Thoracic aorta (tissue), 2 donors: ENCODE data around the gene PTPRE. TPM values are rescaled to one million over a fixed set of nuclear protein-coding genes. Genes with fewer than 3 reads are reported as not detected.
A peak's percentile ranks its signal among the peaks of the same experiment; 100 is the strongest.

Experiments
- ATAC-seq: fragments of 150-250 bp; one replicate; pipeline ENCODE4 v1.8.0; 2017; ENCODE audit warnings: low read depth; ENCODE audit not compliant: insufficient number of reproducible peaks, low FRiP score
- DNase-seq: peaks from one replicate; pipeline ENCODE4 v3.0.0-alpha.2; 2020; ENCODE audit warnings: low spot score
- H3K27ac ChIP-seq, 2 donors: fragments of 200-600 bp; sonication (generic); 1 replicate in 1 of 2; 2 replicates in 1 of 2; pipeline ENCODE4 v1.5.1; 2016; ENCODE audit warnings: mild to moderate bottlenecking in 2 of 2, moderate library complexity in 2 of 2
- H3K27me3 ChIP-seq: fragments of 200-600 bp; sonication (generic); replicated peaks from 2 replicates; pipeline ENCODE4 v1.6.0; 2016; ENCODE audit warnings: mild to moderate bottlenecking; ENCODE audit not compliant: insufficient read depth
- H3K36me3 ChIP-seq: fragments of 200-600 bp; sonication (generic); one replicate; pipeline ENCODE4 v1.5.1; 2016
- H3K4me1 ChIP-seq, 2 donors: fragments of 200-600 bp; sonication (generic); 1 replicate in 1 of 2; 2 replicates in 1 of 2; pipeline versions ENCODE4 v1.5.1 to v1.6.0; 2016; ENCODE audit warnings: low read depth in 2 of 2, mild to moderate bottlenecking in 1 of 2; ENCODE audit not compliant: control insufficient read depth in 1 of 2
- H3K4me3 ChIP-seq: fragments of 200-600 bp; sonication (generic); 2 replicates; pipeline ENCODE4 v1.5.1; 2016; ENCODE audit warnings: mild to moderate bottlenecking
- H3K9me3 ChIP-seq: fragments of 200-600 bp; sonication (generic); 2 replicates; pipeline ENCODE4 v1.5.1; 2016
- total RNA-seq, 2 donors: library from RNA; depleted of rRNA; stranded (reverse); fragments of >200 nt; gene quantifications; one replicate each; pipeline versions ENCODE4 v1.1.0 to v1.2.3, GENCODE V29; 2016
- TF ChIP-seq, protein P1 (sequence below): fragments of 200-600 bp; sonication (generic); IDR thresholded peaks from one replicate; pipeline ENCODE4 v1.5.1; 2019; ENCODE audit warnings: antibody characterized with exemption

The PTPRE gene
- total RNA-seq, 2 donors from 2014 or later, result 41.9 to 45.1 TPM

GRCh38 chr10:128047351-128047750, 140.4 kb downstream of the PTPRE start:
- Histone ChIP-seq H3K36me3 (no peaks in the 10 kb centered on the region), H3K4me1 (peaks cover 7 to 34% of the 10 kb centered on the region in 2 donors), H3K4me3 (peak overlapping the region; percentile 58), H3K27me3 (no peaks in the 10 kb centered on the region), H3K27ac (peak overlapping the region; percentile 66 to 82), H3K9me3 (no peaks in the 10 kb centered on the region)
- TF ChIP-seq, protein P1, sequence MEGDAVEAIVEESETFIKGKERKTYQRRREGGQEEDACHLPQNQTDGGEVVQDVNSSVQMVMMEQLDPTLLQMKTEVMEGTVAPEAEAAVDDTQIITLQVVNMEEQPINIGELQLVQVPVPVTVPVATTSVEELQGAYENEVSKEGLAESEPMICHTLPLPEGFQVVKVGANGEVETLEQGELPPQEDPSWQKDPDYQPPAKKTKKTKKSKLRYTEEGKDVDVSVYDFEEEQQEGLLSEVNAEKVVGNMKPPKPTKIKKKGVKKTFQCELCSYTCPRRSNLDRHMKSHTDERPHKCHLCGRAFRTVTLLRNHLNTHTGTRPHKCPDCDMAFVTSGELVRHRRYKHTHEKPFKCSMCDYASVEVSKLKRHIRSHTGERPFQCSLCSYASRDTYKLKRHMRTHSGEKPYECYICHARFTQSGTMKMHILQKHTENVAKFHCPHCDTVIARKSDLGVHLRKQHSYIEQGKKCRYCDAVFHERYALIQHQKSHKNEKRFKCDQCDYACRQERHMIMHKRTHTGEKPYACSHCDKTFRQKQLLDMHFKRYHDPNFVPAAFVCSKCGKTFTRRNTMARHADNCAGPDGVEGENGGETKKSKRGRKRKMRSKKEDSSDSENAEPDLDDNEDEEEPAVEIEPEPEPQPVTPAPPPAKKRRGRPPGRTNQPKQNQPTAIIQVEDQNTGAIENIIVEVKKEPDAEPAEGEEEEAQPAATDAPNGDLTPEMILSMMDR, result no peak
- ATAC-seq (no peak), DNase-seq (no peak)

- peaks cover 7 to 34% of the 10 kb centered on the region in 2 donors for H3K4me1 ChIP-seq
- H3K4me3 ChIP-seq, result peak overlapping the region; percentile 58
- no peak for DNase-seq
These were observed 141.3 kb downstream of the PTPRE start for GRCh38 chr10:128047991-128048818.

DNA sequence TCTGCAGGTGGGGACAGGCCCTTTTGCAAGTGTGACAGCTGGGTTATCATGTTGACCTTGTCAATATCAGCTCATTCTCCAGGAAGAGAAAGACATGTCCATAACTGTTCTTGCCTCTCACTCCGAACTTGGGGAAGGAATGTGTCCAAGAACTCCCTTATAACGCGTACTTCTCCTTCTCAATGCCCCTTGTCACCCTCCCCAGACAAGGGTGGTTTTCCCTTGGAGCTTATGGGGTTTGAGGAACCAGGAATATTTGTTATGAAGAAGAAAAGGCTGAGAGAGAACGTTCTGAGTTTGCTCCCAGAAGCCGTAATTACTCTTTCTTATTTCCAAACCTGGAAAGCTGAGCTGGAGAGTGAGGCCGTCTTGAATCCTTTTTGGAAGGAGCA, 141.9 kb downstream of the PTPRE start:
- Histone ChIP-seq H3K36me3 (no peaks in the 10 kb centered on the region), H3K27me3 (no peaks in the 10 kb centered on the region), H3K4me1 (peaks cover 7 to 30% of the 10 kb centered on the region in 2 donors), H3K4me3 (peak overlapping the region; percentile 58), H3K27ac (peak overlapping the region; percentile 66 to 82), H3K9me3 (no peaks in the 10 kb centered on the region)
- TF ChIP-seq, protein P1, result no peak
- DNase-seq (no peak), ATAC-seq (no peak)

More at GRCh38 chr10:128047991-128048818, 141.3 kb downstream of the PTPRE start:
- no peak for ATAC-seq
- TF ChIP-seq, protein P1, result no peak
- Histone ChIP-seq H3K27ac (peak overlapping the region; percentile 66 to 82), H3K36me3 (no peaks in the 10 kb centered on the region), H3K27me3 (no peaks in the 10 kb centered on the region), H3K9me3 (no peaks in the 10 kb centered on the region)

GRCh38 chr10:128049226-128050120, 142.6 kb downstream of the PTPRE start:
- Histone ChIP-seq H3K36me3 (no peaks in the 10 kb centered on the region), H3K9me3 (no peaks in the 10 kb centered on the region), H3K4me3 (peak overlapping the region; percentile 58), H3K4me1 (peaks cover 7 to 30% of the 10 kb centered on the region in 2 donors), H3K27me3 (no peaks in the 10 kb centered on the region), H3K27ac (peak overlapping the region; percentile 66 to 82)
- ATAC-seq (no peak), DNase-seq (no peak)
- TF ChIP-seq, protein P1, result no peak

- peaks cover 2% of the 10 kb centered on the region for H3K36me3 ChIP-seq
- H3K27me3 ChIP-seq, result no peaks in the 10 kb centered on the region
- H3K9me3 ChIP-seq, result no peaks in the 10 kb centered on the region
- peak overlapping the region; percentile 27 for H3K4me3 ChIP-seq
- ATAC-seq, result no peak
- H3K27ac ChIP-seq, result no peak overlapping the region
- DNase-seq, result no peak
- TF ChIP-seq, protein P1, result no peak
- H3K4me1 ChIP-seq, result peaks cover 7 to 30% of the 10 kb centered on the region in 2 donors
These were observed 143.2 kb downstream of the PTPRE start for GRCh38 chr10:128050121-128050516.
